Endothelial cell of umbilical vein (primary cell): ENCODE results near the gene SLC34A1. TPM values are rescaled to one million over a fixed set of nuclear protein-coding genes. Genes with fewer than 3 reads are reported as not detected.

Source experiments
- BruUV-seq: library from RNA; stranded (reverse); fragments of 400-500 nt; replicated peaks from 2 replicates; lab custom pipeline; 2021; lab: Mats Ljungman, UMichigan
- CTCF ChIA-PET: fragments of 300-600, 350-600 bp; sonication (Branson Sonifier 250); formaldehyde crosslinking; loops from one replicate; lab custom pipeline; 2021; ENCODE audit warnings: antibody characterized with exemption, inconsistent platforms; lab: Charles Lee
- POLR2A ChIA-PET: fragments of 300-600, 350-600 bp; sonication (Branson Sonifier 250); formaldehyde crosslinking; loops from one replicate; lab custom pipeline; 2021; ENCODE audit warnings: antibody characterized with exemption, inconsistent platforms; lab: Charles Lee
- DNase-seq: peaks from one replicate; pipeline ENCODE4 v3.0.0-alpha.2; 2011; ENCODE audit warnings: low read depth, low spot score
- FAIRE-seq: peaks from 2 replicates; lab custom pipeline; 2011; peaks lifted over from hg19 to GRCh38; lab: Jason Lieb, UNC
- H2AFZ ChIP-seq: 2 replicates; pipeline ENCODE4 v1.6.0; 2012; ENCODE audit warnings: low read depth, low read length, control low read depth, inconsistent platforms
- H3K27ac ChIP-seq: 2 replicates; pipeline ENCODE4 v1.5.1; 2011; ENCODE audit warnings: low read depth, mild to moderate bottlenecking, control low read depth, low read length, moderate library complexity; ENCODE audit not compliant: insufficient read depth
- H3K27me3 ChIP-seq, 2 experiments: 2 replicates each; pipeline versions ENCODE4 v1.6.0 to v1.6.1; 2011; ENCODE audit warnings: low read length in 2 of 2, mixed read lengths in 1 of 2; ENCODE audit not compliant: control insufficient read depth in 2 of 2, insufficient read depth in 2 of 2
- H3K36me3 ChIP-seq, 2 experiments: 2 replicates in 1 of 2; 3 replicates in 1 of 2; pipeline ENCODE4 v1.5.1; 2011; ENCODE audit warnings: low read length in 2 of 2, mild to moderate bottlenecking in 1 of 2, moderate library complexity in 1 of 2; ENCODE audit not compliant: control insufficient read depth in 2 of 2, insufficient read depth in 2 of 2; ENCODE audit errors: extremely low read depth in 1 of 2
- H3K4me1 ChIP-seq: 3 replicates; pipeline ENCODE4 v1.5.1; 2011; ENCODE audit warnings: mild to moderate bottlenecking, low read length; ENCODE audit not compliant: control insufficient read depth, insufficient read depth; ENCODE audit errors: extremely low read depth
- H3K4me2 ChIP-seq: 2 replicates; pipeline ENCODE4 v1.6.1; 2011; ENCODE audit warnings: low read length, control low read depth, mixed read lengths; ENCODE audit not compliant: insufficient read depth
- H3K4me3 ChIP-seq, 3 experiments: fragments of 200-600 bp in 1 of 3; sonication (generic), shearing (Covaris generic) in 1 of 3; replicated peaks in 1 of 3; 2 replicates each; pipeline ENCODE4 v1.5.1; 2011 to 2016; ENCODE audit warnings: control low read depth in 3 of 3, low read length in 3 of 3, mild to moderate bottlenecking in 2 of 3, inconsistent platforms in 1 of 3, low read depth in 1 of 3, moderate library complexity in 1 of 3; ENCODE audit not compliant: insufficient read depth in 1 of 3
- H3K79me2 ChIP-seq: 2 replicates; pipeline ENCODE4 v1.6.0; 2012; ENCODE audit warnings: low read length, inconsistent platforms; ENCODE audit not compliant: control insufficient read depth, insufficient read depth
- H3K9ac ChIP-seq: replicated peaks from 2 replicates; pipeline ENCODE3; 2011; ENCODE audit warnings: low read length, control low read depth; ENCODE audit not compliant: insufficient read depth; ENCODE audit errors: extremely low read depth
- H3K9me1 ChIP-seq: replicated peaks from 3 replicates; pipeline ENCODE4 v1.6.0; 2011; ENCODE audit warnings: mild to moderate bottlenecking, low read length; ENCODE audit not compliant: control insufficient read depth, insufficient read depth; ENCODE audit errors: extremely low read depth
- H3K9me3 ChIP-seq: replicated peaks from 2 replicates; pipeline ENCODE4 v1.5.1; 2012; ENCODE audit warnings: low read length, inconsistent platforms; ENCODE audit not compliant: control insufficient read depth, insufficient read depth
- H4K20me1 ChIP-seq: replicated peaks from 2 replicates; pipeline ENCODE3; 2011; ENCODE audit warnings: mild to moderate bottlenecking, low read length; ENCODE audit not compliant: control insufficient read depth, insufficient read depth; ENCODE audit errors: extremely low read depth
- EZH2 ChIP-seq: IDR thresholded peaks from 2 replicates; pipeline ENCODE4 v1.6.1; 2012; ENCODE audit warnings: borderline replicate concordance, low read depth, mild to moderate bottlenecking, moderate library complexity, low read length, inconsistent platforms; ENCODE audit not compliant: severe bottlenecking
- FOS ChIP-seq: IDR thresholded peaks from 2 replicates; pipeline ENCODE4 v1.6.1; 2011; ENCODE audit warnings: mild to moderate bottlenecking, low read length, moderate library complexity, borderline replicate concordance; ENCODE audit not compliant: insufficient read depth
- GATA2 ChIP-seq: IDR thresholded peaks from 2 replicates; pipeline ENCODE4 v1.7.0; 2011; ENCODE audit warnings: low read depth, mild to moderate bottlenecking, moderate library complexity, mixed read lengths, low read length; ENCODE audit not compliant: insufficient read length, insufficient read depth
- JUN ChIP-seq: IDR thresholded peaks from 2 replicates; pipeline ENCODE4 v1.6.1; 2011; ENCODE audit warnings: borderline replicate concordance, low read depth; ENCODE audit not compliant: insufficient read length, insufficient read depth
- MYC ChIP-seq: IDR thresholded peaks from one replicate; pipeline ENCODE4 v1.6.1; 2011; ENCODE audit warnings: mild to moderate bottlenecking, low read depth, low read length
- POLR2A ChIP-seq: IDR thresholded peaks from 2 replicates; pipeline ENCODE4 v1.6.1; 2012; ENCODE audit warnings: low read depth, mild to moderate bottlenecking, control low read depth, low read length
- POLR2AphosphoS5 ChIP-seq: IDR thresholded peaks from 2 replicates; pipeline ENCODE4 v1.6.1; 2012; ENCODE audit warnings: low read depth, mild to moderate bottlenecking, control low read depth, low read length, moderate library complexity; ENCODE audit not compliant: insufficient read depth
- dilution Hi-C: fragments of 300-500 bp; cut with MboI; formaldehyde crosslinking; loops from one replicate; pipeline ENCODE4 v1.15.0; 2019; ENCODE audit warnings: low sequenced_read_pairs; ENCODE audit not compliant: extremely low pct_ligation_motif_present
- intact Hi-C: fragments of 100-400 bp; cut with micrococcal nuclease; formaldehyde crosslinking; loops from one replicate; pipeline ENCODE4 v1.10.0; 2022
- polyA plus RNA-seq, 4 experiments: library from polyadenylated mRNA; depleted of rRNA in 3 of 4; stranded (reverse) in 3 of 4; unstranded in 1 of 4; fragments of >200 nt; gene quantifications; 2 replicates each; pipeline versions ENCODE4 v1.2.1 to v1.2.3, GENCODE V29; 2011 to 2012; ENCODE audit warnings: missing spikeins in 1 of 4
- total RNA-seq: library from RNA; stranded (reverse); gene quantifications from 2 replicates; pipeline ENCODE4 v1.2.3, GENCODE V29; 2021
- TF ChIP-seq, protein P1 (sequence below): IDR thresholded peaks from 2 replicates; pipeline ENCODE4 v1.6.1; 2011; ENCODE audit not compliant: insufficient read depth, insufficient read length
- TF ChIP-seq, protein P2 (sequence below), 2 donors: IDR thresholded peaks; 1 replicate in 1 of 2; 2 replicates in 1 of 2; pipeline ENCODE4 v1.5.1; 2011; ENCODE audit warnings: low read length in 2 of 2, mild to moderate bottlenecking in 2 of 2, moderate library complexity in 2 of 2, control low read depth in 1 of 2, inconsistent platforms in 1 of 2, low read depth in 1 of 2; ENCODE audit not compliant: insufficient read depth in 1 of 2; ENCODE audit errors: extremely low read depth in 1 of 2

The SLC34A1 gene
- total and polyA plus RNA-seq, 2 donors (not counting 3 experiments of a cell fraction or from before 2014, with no cell fraction given): not detected

DNA sequence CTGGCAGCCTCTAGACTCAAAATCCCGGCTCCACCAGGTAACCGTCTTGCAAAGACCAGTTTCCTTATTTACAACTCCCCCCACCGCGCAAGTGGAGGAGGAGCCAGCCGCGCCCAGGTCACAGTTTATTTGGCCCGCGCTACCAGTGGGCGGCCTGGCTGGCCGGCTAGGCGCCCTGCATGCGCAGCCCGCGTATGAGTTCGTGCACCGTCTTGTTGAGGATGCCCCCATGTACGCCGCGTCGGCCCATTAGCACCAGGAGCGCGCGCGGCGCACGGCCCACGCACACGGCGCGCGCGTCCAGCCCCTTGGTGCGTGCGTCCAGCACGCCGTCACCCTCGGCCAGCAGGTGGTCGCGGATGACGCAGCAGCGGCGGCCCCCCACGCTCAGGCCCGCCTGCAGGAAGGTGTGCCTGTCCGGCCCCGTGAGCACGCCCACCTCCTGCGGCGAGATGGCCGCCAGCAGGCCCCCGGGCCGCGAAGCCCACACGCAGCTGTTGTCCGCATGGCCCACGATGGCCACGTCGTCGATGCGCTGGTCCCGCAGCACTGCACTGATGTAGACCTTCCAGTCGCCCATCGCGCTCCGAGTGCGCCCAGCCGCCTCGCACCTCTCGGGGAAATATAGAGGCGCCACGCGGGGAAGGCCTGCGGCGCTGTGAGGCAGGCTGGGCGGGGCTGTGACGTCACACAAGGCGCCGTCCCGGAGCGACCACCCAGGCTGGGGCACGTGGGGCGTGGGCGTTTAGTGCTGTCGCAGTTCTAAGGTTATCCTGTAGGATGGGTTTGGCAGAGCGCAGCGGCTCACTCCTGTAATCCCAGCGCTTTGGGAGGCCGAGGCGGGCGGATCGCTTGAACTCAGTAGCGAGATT, 16.0 kb downstream of the SLC34A1 start, which contains the start of gene PFN3:
TSS of gene PFN3 (minus strand) at position 665 of the 872 bp plus-strand sequence. CDS start at position 580, 85 bp downstream.
- no TSS peak for BruUV-seq
- H3K79me2 ChIP-seq: no peaks in the 10 kb centered on the region
- DNase-seq (no peak), FAIRE-seq (no peak)
- intact Hi-C loops: no loop called here
- H2AFZ ChIP-seq: peak within 1 kb of the TSS; percentile 68
- H3K9ac ChIP-seq: no peak within 1 kb of the TSS
- H3K27ac ChIP-seq: no peak within 1 kb of the TSS
- no peaks in the 10 kb centered on the region for H3K9me3 ChIP-seq
- H3K27me3 ChIP-seq: peaks cover 33 to 39% of the 10 kb centered on the region in 2 experiments
- no peak for TF ChIP-seq POLR2A
- TF ChIP-seq JUN: no peak
- TF ChIP-seq MYC: no peak
- no peak for TF ChIP-seq FOS
- no peak for TF ChIP-seq GATA2
- TF ChIP-seq, protein P1, sequence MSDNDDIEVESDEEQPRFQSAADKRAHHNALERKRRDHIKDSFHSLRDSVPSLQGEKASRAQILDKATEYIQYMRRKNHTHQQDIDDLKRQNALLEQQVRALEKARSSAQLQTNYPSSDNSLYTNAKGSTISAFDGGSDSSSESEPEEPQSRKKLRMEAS: peak; percentile 58
- no peak for TF ChIP-seq POLR2AphosphoS5
- TF ChIP-seq, protein P2, sequence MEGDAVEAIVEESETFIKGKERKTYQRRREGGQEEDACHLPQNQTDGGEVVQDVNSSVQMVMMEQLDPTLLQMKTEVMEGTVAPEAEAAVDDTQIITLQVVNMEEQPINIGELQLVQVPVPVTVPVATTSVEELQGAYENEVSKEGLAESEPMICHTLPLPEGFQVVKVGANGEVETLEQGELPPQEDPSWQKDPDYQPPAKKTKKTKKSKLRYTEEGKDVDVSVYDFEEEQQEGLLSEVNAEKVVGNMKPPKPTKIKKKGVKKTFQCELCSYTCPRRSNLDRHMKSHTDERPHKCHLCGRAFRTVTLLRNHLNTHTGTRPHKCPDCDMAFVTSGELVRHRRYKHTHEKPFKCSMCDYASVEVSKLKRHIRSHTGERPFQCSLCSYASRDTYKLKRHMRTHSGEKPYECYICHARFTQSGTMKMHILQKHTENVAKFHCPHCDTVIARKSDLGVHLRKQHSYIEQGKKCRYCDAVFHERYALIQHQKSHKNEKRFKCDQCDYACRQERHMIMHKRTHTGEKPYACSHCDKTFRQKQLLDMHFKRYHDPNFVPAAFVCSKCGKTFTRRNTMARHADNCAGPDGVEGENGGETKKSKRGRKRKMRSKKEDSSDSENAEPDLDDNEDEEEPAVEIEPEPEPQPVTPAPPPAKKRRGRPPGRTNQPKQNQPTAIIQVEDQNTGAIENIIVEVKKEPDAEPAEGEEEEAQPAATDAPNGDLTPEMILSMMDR (IDR thresholded peaks at IDR 0.05; ENCODE audit: extremely low read depth in 1 of 2, insufficient read depth in 1 of 2, low read depth in 1 of 2, low read length in 2 of 2): no peak
- peak; percentile 76 for TF ChIP-seq EZH2
- CTCF ChIA-PET: interaction anchor here (2.0 to 7.1 kb wide), 3 partner anchors 11 to 329 kb away, joined by 4 to 288 read pairs (median 138); partner anchors contain the start of gene PRR7
- dilution Hi-C loops: no loop called here
- no peaks in the 10 kb centered on the region for H4K20me1 ChIP-seq
- no peaks in the 10 kb centered on the region for H3K36me3 ChIP-seq
- H3K4me3 ChIP-seq: no peak within 1 kb of the TSS
- peaks cover 23% of the 10 kb centered on the region for H3K4me1 ChIP-seq
- no peaks in the 10 kb centered on the region for H3K9me1 ChIP-seq
- POLR2A ChIA-PET: no interaction called here
- H3K4me2 ChIP-seq: no peak within 1 kb of the TSS
